Measurements from ENCODE around the gene RAD51B. TPM values are rescaled to one million over a fixed set of nuclear protein-coding genes. Genes with fewer than 3 reads are reported as not detected.

Gene RAD51B
- total RNA-seq, 4 donors from 2014 or later: 12.6 to 26.4 (median 16.7) TPM

GRCh38 chr14:68702135-68702534, 882.6 kb downstream of the RAD51B start:
- TF ChIP-seq CTCF (IDR thresholded peaks at IDR 0.05) (no peak), POLR2A (IDR thresholded peaks at IDR 0.05) (no peak), EP300 (IDR thresholded peaks at IDR 0.05) (no peak)
- DNase-seq (ENCODE audit: low spot score in 2 of 2): no peak
- WGBS, 2 donors: 91 to 96% methylated on average over 4 of the region's 4 CpGs

GRCh38 chr14:68702578-68702977, 883.0 kb downstream of the RAD51B start:
- Histone ChIP-seq H3K4me1 (peaks cover 0 to 24% (median 3%) of the 10 kb centered on the region in 4 donors), H3K4me3 (no peak overlapping the region), H3K27me3 (no peaks in the 10 kb centered on the region), H3K36me3 (no peaks in the 10 kb centered on the region), H3K27ac (no peak overlapping the region), H3K9me3 (no peaks in the 10 kb centered on the region)
- no peak for DNase-seq (ENCODE audit: low spot score in 2 of 2)
- 92 to 98% methylated on average over 3 of the region's 3 CpGs for WGBS, 2 donors
- no peak for TF ChIP-seq CTCF (IDR thresholded peaks at IDR 0.05)
- no peak for TF ChIP-seq POLR2A (IDR thresholded peaks at IDR 0.05)
- TF ChIP-seq EP300 (IDR thresholded peaks at IDR 0.05): no peak

More at GRCh38 chr14:68702135-68702534, 882.6 kb downstream of the RAD51B start:
- no peaks in the 10 kb centered on the region for H3K36me3 ChIP-seq
- H3K9me3 ChIP-seq: no peaks in the 10 kb centered on the region
- H3K27me3 ChIP-seq: no peaks in the 10 kb centered on the region
- no peak overlapping the region for H3K27ac ChIP-seq
- no peak overlapping the region for H3K4me3 ChIP-seq
- peaks cover 0 to 24% (median 3%) of the 10 kb centered on the region in 4 donors for H3K4me1 ChIP-seq

DNA sequence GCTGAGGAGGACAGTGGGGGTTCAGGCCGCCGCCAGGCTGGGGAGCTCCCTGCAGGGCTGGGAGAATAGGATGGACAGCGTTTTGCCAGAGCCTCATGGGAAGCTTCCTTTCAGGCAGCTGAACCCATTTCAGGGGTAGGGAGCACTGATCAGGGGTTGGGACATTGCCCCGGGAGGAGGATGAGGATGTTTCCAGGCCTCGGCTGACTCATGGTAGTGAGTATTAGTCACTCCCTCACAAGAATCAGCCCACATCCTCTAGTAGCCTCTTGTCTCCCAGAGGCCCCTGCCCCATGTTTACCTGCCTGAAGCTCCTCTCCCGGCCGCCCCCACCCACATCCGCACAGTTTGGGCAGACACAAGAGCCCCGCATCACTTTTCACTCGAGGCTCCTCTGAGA, 883.5 kb downstream of the RAD51B start:
- Histone ChIP-seq H3K36me3 (no peaks in the 10 kb centered on the region), H3K27me3 (no peaks in the 10 kb centered on the region), H3K4me1 (peaks cover 0 to 24% (median 3%) of the 10 kb centered on the region in 4 donors), H3K9me3 (no peaks in the 10 kb centered on the region), H3K27ac (no peak overlapping the region), H3K4me3 (no peak overlapping the region)
- TF ChIP-seq EP300 (IDR thresholded peaks at IDR 0.05): no peak
- TF ChIP-seq POLR2A (IDR thresholded peaks at IDR 0.05): no peak
- TF ChIP-seq CTCF (IDR thresholded peaks at IDR 0.05): no peak
- no peak for DNase-seq (ENCODE audit: low spot score in 2 of 2)
- 82 to 85% methylated on average over 8 to 10 of the region's 10 CpGs for WGBS, 2 donors

DNA sequence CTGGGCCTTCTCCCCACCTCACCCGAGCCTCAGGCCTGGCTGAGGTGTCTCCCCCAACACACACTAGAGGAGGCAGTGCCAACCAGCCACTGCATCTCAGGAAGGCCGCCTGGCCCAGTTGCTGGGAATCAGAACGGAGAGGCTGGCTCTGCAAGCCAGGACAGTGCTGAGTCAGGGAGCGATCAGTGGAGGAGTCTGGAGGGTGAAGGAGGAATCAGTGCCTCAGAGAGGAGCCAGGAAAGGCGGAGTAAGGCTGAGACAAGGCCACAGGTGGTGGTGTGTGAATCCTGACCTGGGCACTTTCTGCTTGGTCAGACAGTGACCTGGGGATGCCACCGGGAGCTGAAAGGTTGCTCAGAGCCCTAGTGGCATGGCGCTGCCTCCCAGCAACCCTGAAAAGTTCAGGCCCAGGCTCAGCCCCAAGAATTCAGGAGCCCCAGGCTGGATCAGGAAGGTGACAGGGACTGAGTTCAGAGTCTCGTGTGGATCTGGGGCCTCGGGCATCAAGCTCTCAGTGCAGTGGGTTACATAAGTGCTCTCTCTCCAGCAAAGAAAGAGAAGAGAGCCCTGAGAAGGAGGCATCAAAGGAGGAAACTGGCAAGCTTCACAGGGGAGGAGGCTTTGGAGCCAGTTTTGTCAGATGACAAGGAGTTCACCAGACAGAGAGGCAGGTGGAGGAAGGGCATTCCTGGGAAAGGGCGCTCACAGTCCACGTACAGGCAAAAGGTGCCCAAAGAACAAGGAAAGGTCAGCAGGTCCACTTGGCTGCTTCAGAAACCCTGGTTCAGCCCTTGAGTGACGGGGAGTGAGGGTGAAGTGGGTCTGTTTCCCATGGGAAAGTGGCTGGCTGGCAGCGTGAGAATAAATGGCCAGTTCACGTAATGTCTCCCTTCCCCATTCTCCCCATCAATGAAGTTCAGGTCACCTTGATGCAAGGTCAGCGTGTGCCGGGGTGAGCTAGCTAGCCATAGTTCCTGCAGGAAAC, 885.4 kb downstream of the RAD51B start:
- TF ChIP-seq EP300 (IDR thresholded peaks at IDR 0.05) (no peak), CTCF (IDR thresholded peaks at IDR 0.05) (no peak), POLR2A (IDR thresholded peaks at IDR 0.05) (no peak)
- H3K27me3 ChIP-seq: no peaks in the 10 kb centered on the region
- H3K4me1 ChIP-seq: peaks cover 0 to 24% (median 3%) of the 10 kb centered on the region in 4 donors
- peak overlapping the region in 1 of 4 donors; percentile 36 for H3K27ac ChIP-seq
- DNase-seq (ENCODE audit: low spot score in 2 of 2): no peak
- no peaks in the 10 kb centered on the region for H3K36me3 ChIP-seq
- no peaks in the 10 kb centered on the region for H3K9me3 ChIP-seq
- 81 to 91% methylated on average over 15 to 16 of the region's 16 CpGs for WGBS, 2 donors
- H3K4me3 ChIP-seq: no peak overlapping the region

GRCh38 chr14:68705741-68706283, 886.2 kb downstream of the RAD51B start:
- Histone ChIP-seq H3K27me3 (no peaks in the 10 kb centered on the region), H3K36me3 (no peaks in the 10 kb centered on the region), H3K4me1 (peaks cover 0 to 24% (median 3%) of the 10 kb centered on the region in 4 donors), H3K27ac (peak overlapping the region in 3 of 4 donors; percentile 9 to 60 (median 36)), H3K4me3 (no peak overlapping the region), H3K9me3 (no peaks in the 10 kb centered on the region)
- 80 to 83% methylated on average over 8 to 10 of the region's 10 CpGs for WGBS, 2 donors
- TF ChIP-seq CTCF (IDR thresholded peaks at IDR 0.05) (no peak), POLR2A (IDR thresholded peaks at IDR 0.05) (no peak), EP300 (IDR thresholded peaks at IDR 0.05) (no peak)
- DNase-seq (ENCODE audit: low spot score in 2 of 2): no peak

All from tibial nerve (tissue), 4 donors.